ENCODE data around the gene KLF4.
"Not testable (repeated sequence)": the region's sequence is repeated elsewhere in the genome, so short reads cannot be mapped to it uniquely, and the experiment has no call there.

KLF4 gene

GRCh38 chr9:107491081-107492053, 1.8 kb upstream of the KLF4 start:
- no peak for DNase-seq (ENCODE audit: extremely low read depth, low read depth)

GRCh38 chr9:107490606-107490970, 1.0 kb upstream of the KLF4 start:
- DNase-seq (ENCODE audit: extremely low read depth, low read depth) = not testable (repeated sequence)

More at GRCh38 chr9:107491081-107492053, 1.8 kb upstream of the KLF4 start:
- no peak for TF ChIP-seq CTCF (IDR thresholded peaks at IDR 0.05; ENCODE audit: low read depth, low read length)

- no peak for TF ChIP-seq CTCF (IDR thresholded peaks at IDR 0.05; ENCODE audit: low read depth, low read length)
- no peak for DNase-seq (ENCODE audit: extremely low read depth, low read depth)
These were observed 360 bp downstream of the KLF4 start for GRCh38 chr9:107489144-107489673.

GRCh38 chr9:107488375-107489143, 1.0 kb downstream of the KLF4 start:
- no peak for TF ChIP-seq CTCF (IDR thresholded peaks at IDR 0.05; ENCODE audit: low read depth, low read length)
- no peak for DNase-seq (ENCODE audit: extremely low read depth, low read depth)

- peak; percentile 57 for TF ChIP-seq CTCF (IDR thresholded peaks at IDR 0.05; ENCODE audit: low read depth, low read length)
- no peak for DNase-seq (ENCODE audit: extremely low read depth, low read depth)
These were observed 1.8 kb downstream of the KLF4 start for GRCh38 chr9:107487521-107488374.

GRCh38 chr9:107486674-107487520, 2.7 kb downstream of the KLF4 start:
- TF ChIP-seq CTCF (IDR thresholded peaks at IDR 0.05; ENCODE audit: low read depth, low read length) = no peak
- DNase-seq (ENCODE audit: extremely low read depth, low read depth) = no peak

Data from AG09319 (cell line).